T follicular helper cell (primary cell): ENCODE results near the gene FHL1.
"Not testable (repeated sequence)": the region's sequence is repeated elsewhere in the genome, so short reads cannot be mapped to it uniquely, and the experiment has no call there.

Experiments
- DNase-seq: peaks from one replicate; pipeline ENCODE4 v3.0.0-alpha.2; 2020; ENCODE audit warnings: low read depth
- total RNA-seq, 2 experiments: gene quantifications; one replicate each; lab custom pipeline; 2026; lab: John Stamatoyannopoulos, UW

The FHL1 gene
- 19.1 to 34.1 reads per million in 2 experiments for total RNA-seq

DNA sequence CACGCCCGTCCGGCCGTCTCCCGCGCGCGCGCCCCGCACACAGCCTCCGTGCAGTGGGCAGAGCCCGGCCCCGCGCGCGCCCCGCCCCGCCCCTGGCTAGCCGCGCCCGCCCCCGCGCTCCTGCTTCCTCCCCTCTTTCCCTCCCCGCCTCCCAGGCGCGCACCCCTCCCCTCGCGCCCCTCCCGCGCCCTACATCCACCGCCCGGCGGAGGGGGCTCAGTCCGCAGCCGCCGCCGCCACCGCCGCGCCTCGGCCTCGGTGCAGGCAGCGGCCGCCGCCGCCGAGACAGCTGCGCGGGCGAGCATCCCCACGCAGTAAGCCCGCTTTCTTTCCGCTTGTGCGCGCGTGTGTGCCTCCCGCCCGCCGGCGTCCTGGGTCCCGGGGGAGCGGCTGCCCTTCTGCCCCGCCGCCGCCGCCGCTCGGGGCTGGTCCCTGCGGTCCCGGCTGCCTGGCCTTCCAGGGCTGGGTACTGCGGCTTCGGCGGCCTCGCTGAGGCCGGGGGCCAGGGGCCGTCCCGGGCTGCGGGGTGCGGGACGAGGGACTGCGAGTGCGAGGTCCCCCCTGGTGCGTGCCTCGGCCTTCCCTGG is at the start of gene FHL1:
Gene FHL1, plus strand, starts transcription at position 219 of the 587 bp plus-strand sequence.
- DNase-seq, result peak; percentile 43

- DNase-seq, result no peak
These were observed 49.2 kb upstream of the FHL1 start for GRCh38 chrX:136097871-136098805.

DNA sequence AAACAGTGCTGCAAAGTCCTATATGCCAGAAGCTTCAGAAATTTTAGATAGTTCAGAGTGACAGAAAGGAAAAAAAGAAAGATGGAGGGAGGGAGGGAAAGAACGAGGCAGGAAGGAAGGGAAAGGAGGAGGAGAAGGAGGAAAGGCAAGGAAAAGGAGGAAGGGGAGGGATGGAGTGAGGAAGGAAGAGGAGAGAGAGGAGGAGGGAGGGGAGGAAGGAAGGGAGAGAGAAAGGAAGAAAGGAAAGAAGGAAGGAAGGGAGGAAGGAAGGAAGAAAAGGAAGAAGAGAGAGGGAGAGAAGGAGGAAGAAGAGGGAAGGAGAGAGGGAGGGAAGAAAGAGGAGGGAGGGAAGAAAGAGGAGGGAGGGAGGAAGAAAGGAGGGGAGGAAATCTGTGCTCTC is 42.4 kb upstream of the FHL1 start:
- DNase-seq, result no peak

DNA sequence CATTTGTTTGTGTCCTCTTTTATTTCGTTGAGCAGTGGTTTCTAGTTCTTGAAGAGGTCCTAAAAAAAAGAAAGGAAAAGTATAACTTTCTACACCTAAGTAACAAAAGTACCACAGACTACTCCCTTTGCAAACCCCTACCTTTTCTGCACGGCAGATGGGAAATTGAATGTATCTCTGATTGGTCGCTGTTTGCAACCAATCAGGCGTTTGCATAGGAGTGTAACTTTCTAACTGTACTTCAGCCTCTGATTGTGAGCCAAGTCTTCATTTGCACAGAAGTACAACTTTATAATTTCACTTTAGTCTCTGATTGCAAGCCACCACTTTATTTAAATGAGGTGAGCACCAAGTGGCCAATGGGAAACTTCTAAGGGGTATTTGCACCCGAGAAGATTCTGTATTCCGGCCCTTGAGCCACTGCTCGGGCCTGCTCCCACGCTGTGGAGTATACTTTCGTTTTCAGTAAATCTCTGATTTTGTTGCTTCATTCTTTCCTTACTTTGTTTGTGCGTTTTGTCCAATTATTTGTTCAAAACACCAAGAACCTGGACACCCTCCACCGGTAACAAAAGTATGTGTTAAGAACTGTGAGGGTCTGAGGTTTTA is 40.3 kb upstream of the FHL1 start:
- no peak for DNase-seq

DNA sequence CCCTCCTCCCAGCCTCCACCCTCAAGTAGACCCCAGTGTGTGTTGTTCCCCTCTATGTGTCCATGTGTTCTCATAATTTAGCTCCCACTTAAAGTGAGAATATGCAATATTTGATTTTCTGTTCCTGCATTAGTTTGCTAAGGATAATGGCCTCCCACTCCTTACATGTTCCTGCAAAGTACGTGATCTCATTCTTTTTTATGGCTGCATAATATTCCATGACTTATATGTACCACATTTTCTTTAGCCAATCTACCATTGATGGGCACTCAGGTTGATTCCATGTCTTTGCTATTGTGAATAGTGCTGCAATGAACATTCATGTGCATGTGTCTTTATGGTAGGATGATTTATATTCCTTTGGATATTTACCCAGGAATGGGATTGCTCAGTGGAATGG is 38.4 kb upstream of the FHL1 start:
- DNase-seq, result not testable (repeated sequence)

- DNase-seq, result no peak
These were observed 35.0 kb upstream of the FHL1 start for GRCh38 chrX:136112286-136112685.

DNA sequence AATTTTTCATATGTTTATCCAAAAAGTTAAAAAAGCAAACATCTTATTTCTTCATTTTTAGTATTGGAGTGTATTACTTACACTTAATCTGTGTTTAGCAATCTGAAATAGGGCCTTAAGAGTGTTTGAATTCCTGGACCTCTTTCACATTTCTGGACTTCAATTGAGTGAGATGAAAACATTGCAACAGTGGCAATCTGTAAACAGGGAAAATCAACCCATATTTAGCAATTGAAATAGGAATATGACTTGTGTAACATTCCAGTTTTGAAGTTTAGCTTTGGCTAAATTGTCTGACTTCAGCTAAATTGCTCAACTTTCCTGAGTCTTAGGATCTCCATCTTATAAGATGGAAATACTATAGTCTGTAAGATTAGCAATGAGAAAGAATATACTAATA is 34.6 kb upstream of the FHL1 start:
- no peak for DNase-seq

DNA sequence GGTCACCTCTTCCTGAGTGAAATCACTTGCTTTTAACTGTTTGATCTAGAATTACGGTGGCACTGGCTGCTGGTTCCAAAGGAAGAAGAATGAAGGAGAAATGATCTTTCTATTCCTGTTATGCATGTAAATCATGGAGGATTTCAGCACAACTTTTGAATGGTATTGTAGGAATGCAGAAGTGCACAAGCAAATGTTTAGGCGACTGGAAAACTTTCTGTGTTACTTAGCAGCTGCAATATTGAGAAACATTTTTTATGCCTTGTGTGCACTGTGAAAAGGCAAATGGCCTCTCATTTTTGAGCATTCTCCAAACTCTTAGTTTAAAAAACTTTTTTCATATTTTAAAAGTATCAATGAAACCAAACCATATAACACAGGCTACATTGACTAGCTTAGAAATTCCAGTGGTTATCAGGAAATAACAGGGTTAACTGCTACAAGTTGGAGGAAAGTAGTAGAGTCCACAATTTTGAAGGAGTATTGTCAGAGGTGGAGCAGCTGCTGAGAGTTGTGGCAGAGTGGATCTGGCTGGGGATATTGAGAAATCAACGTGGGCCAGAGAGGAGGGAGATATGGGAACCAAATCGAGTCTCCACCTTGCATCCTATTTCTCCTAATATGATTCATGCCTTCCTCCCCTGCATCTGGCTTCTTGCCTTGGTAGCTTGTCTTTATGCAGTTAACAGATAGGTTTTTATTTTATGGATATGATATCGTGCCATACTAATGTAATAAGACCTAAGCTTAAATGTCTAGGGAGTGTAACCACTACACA is 32.0 kb upstream of the FHL1 start:
- DNase-seq, result no peak

- no peak for DNase-seq
These were observed 31.4 kb upstream of the FHL1 start for GRCh38 chrX:136115904-136116297.

DNA sequence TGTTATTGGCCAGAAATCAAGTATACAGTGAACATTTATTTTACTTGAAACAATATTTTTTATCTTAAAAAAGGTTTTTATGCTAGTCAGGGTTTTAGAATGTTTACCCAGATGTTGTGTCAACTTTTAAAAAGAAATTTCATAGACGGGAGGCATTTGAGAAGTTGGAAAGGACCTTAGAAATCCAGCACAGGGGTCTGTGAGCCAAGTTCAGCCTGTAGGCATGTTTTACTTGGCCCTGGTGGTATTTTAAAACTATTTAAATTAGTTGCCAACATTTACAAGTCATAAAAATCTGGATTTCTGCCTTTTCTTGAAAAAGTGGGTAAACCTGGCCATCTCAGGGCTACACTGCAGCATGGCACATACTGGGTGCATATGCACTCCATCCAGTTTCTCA is 25.5 kb upstream of the FHL1 start:
- DNase-seq, result no peak

GRCh38 chrX:136122207-136122606 is 25.1 kb upstream of the FHL1 start:
- no peak for DNase-seq

DNA sequence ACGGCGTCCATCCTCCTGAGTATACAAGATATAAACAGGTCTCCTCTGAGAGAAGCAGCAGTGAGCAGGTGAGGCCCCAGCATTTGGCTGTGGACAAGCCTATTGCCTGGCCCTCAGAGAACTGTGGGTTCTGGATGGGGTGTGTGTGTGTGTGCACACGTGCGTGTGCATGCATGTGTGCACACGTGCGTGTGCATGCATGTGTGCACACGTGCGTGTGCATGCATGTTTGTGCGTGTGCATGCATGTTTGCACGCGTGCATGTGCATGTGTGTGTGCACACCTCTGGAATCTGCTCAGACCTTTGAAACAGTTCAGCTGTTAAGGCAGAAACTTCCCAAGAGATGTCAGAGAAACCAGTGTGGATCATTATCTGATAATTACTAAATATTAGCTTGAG is 22.2 kb upstream of the FHL1 start:
- DNase-seq, result no peak

GRCh38 chrX:136126371-136126770 is 21.0 kb upstream of the FHL1 start:
- no peak for DNase-seq

DNA sequence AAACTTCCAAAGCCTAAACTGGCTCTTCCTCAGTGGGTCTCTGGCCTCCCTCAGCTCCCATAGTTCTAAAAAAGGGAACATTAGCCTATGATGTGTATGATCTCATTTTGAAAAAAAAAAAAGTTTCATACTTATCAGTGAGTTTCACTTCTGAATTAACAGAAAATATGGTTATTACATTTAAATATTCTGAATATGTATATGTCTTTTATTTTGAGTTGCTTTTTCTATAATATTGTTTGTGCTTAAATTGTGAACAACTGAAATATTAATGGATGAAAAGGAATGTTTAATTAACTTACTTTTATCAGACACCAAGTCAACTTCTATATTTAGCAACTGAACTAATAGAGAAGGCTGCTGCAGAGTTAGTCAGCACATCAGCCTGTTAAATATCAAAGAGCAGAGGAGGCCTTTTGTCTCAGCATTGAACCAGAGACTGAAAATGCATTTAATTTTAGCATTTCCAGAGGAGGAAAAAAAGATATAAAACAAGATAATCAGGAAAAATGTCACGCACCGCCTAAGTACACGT is 20.4 kb upstream of the FHL1 start:
- no peak for DNase-seq

GRCh38 chrX:136128743-136129142 is 18.6 kb upstream of the FHL1 start:
- no peak for DNase-seq

DNA sequence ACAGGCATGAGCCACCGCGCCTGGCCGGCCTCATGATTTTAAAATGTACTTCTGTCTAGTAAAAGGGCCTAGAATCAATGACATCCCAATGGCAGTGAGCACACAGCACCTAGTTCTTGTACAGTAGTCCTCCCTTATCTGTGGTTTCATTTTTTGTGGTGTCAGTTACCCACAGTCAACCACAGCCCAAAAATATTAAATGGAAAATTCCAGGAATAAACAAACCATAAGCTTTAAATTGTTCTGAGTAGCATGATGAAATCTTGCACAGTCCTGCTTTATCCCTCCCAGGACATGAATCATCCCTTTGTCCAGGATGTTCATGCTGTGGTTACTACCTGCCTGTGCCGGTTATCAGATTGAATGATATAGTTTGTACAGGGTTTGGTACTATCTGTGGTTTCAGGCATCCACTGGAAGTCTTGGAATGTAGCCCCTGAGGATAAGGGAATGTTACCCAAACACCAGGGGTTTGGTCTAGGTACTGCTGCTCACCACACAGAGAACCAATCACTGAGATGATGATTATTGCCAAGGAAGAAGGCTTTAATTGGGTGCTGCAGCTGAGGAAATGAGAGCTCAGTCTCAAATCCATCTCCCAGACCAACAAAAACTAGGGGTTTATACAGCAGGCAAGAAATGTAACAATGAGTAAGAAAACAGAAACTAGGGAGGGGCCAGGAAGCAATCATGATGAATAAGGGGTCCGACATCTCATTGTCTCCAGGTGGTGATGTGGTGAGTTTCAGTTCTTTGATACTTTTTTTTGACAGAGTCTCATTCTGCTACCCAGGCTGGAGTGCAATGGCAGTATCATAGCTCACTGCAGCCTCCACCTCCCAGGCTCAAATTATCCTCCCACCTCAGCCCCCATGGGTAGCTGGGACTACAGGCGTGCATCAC is 16.2 kb upstream of the FHL1 start:
- no peak for DNase-seq

- no peak for DNase-seq
These were observed 8.4 kb upstream of the FHL1 start for GRCh38 chrX:136138939-136139338.

DNA sequence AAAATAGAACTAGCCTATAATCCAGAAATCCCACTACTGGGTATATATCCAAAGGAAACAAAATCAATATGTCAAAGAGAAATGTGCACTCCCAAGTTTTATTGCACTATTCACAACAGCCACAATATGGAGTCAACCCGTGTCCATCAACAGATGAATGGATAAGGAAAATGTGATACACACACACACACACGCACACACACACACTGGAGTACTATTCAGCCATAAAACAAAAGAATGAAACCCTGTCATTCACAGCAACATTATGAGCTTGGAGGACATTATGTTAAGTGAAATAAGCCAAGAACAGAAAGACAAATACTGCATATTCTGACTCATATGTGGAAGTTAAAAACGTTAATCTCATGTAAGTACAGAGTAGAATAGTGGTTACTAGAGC is 5.8 kb upstream of the FHL1 start:
- no peak for DNase-seq

DNA sequence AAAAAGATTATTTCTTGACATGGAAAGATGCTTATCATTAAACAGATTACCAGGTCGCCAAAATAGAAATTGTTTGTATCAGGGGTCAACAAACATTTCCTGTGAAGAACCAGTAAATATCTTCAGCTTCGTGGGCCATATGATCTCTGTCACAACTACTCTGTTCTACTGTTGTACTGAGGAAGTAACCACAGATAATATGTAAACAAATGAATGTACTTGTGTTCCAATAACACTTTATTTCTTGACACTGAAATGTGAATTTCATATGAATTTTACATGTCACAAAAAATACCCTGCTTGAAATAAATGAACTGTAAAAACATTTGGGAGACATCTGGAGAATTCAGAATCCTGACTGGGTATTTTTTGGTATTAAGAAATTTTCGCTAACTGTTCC is 4.7 kb upstream of the FHL1 start:
- no peak for DNase-seq

GRCh38 chrX:136143711-136144110 is 3.6 kb upstream of the FHL1 start:
- no peak for DNase-seq
